SK-N-MC (cell line): ENCODE results near the gene IP6K1.

Experiments
- EZH2 ChIP-seq: fragments of 200-600 bp; sonication (generic); IDR thresholded peaks from one replicate; pipeline ENCODE4 v1.6.1; 2017; ENCODE audit warnings: antibody characterized with exemption
- FOXP2 ChIP-seq: optimal IDR thresholded peaks from 2 replicates; pipeline ENCODE3; 2011; ENCODE audit warnings: mild to moderate bottlenecking, moderate library complexity; ENCODE audit not compliant: insufficient read depth; ENCODE audit errors: extremely low read length, control extremely low read depth
- POLR2AphosphoS5 ChIP-seq: IDR thresholded peaks from 2 replicates; pipeline ENCODE4 v1.6.1; 2012; ENCODE audit warnings: mild to moderate bottlenecking, low read depth, low read length, borderline replicate concordance

GRCh38 chr3:49716169-49716568 lies 70.2 kb downstream of the IP6K1 start:
- TF ChIP-seq EZH2 (no peak), POLR2AphosphoS5 (no peak), FOXP2 (no peak)
